ENCODE measurements around the gene MOB3B.

- TF ChIP-seq, protein P1, sequence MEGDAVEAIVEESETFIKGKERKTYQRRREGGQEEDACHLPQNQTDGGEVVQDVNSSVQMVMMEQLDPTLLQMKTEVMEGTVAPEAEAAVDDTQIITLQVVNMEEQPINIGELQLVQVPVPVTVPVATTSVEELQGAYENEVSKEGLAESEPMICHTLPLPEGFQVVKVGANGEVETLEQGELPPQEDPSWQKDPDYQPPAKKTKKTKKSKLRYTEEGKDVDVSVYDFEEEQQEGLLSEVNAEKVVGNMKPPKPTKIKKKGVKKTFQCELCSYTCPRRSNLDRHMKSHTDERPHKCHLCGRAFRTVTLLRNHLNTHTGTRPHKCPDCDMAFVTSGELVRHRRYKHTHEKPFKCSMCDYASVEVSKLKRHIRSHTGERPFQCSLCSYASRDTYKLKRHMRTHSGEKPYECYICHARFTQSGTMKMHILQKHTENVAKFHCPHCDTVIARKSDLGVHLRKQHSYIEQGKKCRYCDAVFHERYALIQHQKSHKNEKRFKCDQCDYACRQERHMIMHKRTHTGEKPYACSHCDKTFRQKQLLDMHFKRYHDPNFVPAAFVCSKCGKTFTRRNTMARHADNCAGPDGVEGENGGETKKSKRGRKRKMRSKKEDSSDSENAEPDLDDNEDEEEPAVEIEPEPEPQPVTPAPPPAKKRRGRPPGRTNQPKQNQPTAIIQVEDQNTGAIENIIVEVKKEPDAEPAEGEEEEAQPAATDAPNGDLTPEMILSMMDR (IDR thresholded peaks at IDR 0.05) = no peak
- TF ChIP-seq EZH2phosphoT487 (IDR thresholded peaks at IDR 0.05) = no peak
These were observed 3.7 kb upstream of the MOB3B start for GRCh38 chr9:27533311-27533710.
